Measurements from ENCODE around the gene CFAP46.

- TF ChIP-seq, protein P1, sequence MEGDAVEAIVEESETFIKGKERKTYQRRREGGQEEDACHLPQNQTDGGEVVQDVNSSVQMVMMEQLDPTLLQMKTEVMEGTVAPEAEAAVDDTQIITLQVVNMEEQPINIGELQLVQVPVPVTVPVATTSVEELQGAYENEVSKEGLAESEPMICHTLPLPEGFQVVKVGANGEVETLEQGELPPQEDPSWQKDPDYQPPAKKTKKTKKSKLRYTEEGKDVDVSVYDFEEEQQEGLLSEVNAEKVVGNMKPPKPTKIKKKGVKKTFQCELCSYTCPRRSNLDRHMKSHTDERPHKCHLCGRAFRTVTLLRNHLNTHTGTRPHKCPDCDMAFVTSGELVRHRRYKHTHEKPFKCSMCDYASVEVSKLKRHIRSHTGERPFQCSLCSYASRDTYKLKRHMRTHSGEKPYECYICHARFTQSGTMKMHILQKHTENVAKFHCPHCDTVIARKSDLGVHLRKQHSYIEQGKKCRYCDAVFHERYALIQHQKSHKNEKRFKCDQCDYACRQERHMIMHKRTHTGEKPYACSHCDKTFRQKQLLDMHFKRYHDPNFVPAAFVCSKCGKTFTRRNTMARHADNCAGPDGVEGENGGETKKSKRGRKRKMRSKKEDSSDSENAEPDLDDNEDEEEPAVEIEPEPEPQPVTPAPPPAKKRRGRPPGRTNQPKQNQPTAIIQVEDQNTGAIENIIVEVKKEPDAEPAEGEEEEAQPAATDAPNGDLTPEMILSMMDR (IDR thresholded peaks at IDR 0.05; ENCODE audit: insufficient read depth, low read length, poor library complexity, severe bottlenecking), result no peak
- TF ChIP-seq EZH2phosphoT487 (conservative IDR thresholded peaks at IDR 0.05; ENCODE audit: low read length), result no peak
Observed at GRCh38 chr10:132826524-132827422, 115.6 kb downstream of the CFAP46 start.

Data from SU-DHL-6 (cell line).